ENCODE measurements around the gene F7.

GRCh38 chr13:113162783-113163685 lies 57.4 kb downstream of the F7 start:
- TF ChIP-seq RAD21 (CRISPR knock-in tag; conservative IDR thresholded peaks at IDR 0.05 in 1 of 2, IDR thresholded peaks at IDR 0.05 in 1 of 2): no peak
- TF ChIP-seq NFRKB (IDR thresholded peaks at IDR 0.05; ENCODE audit: low read depth): no peak
- no peak for TF ChIP-seq NEUROD1 (IDR thresholded peaks at IDR 0.05; ENCODE audit: borderline replicate concordance, low read depth, low read length, partially characterized antibody)
- TF ChIP-seq POLR2AphosphoS2 (IDR thresholded peaks at IDR 0.05; ENCODE audit: low read length): no peak
- TF ChIP-seq POLR2A (conservative IDR thresholded peaks at IDR 0.05): no peak
- no peak for TF ChIP-seq ARID1B (IDR thresholded peaks at IDR 0.05)
- TF ChIP-seq FOS (IDR thresholded peaks at IDR 0.05; ENCODE audit: extremely low read depth, insufficient read length): no peak
- no peak for TF ChIP-seq SAP30 (IDR thresholded peaks at IDR 0.05; ENCODE audit: borderline replicate concordance, insufficient read depth, low read depth, low read length, poor library complexity, severe bottlenecking)
